GM18867 (cell line): ENCODE data around the gene RENBP.

Experiments
- ATAC-seq: cut with Tn5 transposase; IDR thresholded peaks from one replicate; pipeline ENCODE4 v1.9.1; 2021; ENCODE audit warnings: mild to moderate bottlenecking, moderate library complexity; ENCODE audit not compliant: unreplicated experiment

The RENBP gene

GRCh38 chrX:153934762-153935325 is 9.6 kb downstream of the RENBP start, which contains the start of gene NAA10:
Gene NAA10, minus strand, starts transcription at chrX:153935037. Its CDS starts 133 bp downstream, at chrX:153934904.
- ATAC-seq, result peak; percentile 91

DNA sequence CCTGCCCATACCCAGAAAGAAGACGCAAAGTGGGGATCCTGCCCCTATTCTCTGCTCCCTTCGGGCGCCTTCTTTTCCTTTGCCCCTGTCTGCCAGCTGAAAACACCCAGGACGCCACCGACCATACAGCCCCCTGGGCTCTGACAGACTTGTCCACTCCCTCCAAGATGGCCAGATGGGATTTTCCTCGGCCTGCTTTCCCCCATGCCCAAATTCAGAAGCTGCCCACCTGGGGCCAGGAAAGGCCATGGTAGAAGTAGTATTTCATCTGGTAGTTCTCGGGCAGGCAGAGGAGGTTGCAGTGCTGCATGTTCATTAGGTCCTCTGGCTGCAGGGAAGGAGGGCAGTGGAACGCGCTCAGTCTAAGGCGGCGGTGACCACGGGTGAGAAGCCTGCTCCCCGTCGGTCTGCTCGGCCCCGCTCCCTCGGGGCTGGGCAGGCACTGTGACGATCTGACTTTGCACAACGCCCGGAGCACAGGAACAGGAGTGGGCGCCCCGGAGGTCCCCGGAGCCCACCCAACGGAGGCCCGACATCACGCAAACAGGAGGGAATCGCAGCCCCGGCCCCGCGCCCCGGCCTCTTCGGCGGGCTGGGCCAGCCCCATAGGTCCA is 10.2 kb downstream of the RENBP start:
- ATAC-seq, result peak; percentile 10

DNA sequence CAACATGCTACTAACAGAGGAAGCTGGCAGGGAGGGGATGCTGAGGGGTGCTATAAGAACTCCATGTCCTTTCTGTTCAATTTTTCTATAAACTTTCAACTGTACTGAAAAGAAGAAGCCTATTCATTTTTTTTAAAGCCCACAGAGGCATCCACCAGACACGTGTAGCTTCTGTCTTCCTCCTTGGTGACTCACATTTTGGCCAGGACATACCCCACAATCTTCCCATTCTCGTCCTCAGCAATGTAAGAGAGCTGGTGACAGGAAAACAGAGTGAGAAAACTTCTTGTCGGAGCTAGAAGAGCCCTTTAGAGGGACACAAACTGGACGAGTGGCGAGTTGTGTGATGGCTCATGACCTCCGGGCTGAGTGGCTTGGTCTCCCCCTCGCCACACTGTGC is 10.7 kb downstream of the RENBP start:
- no peak for ATAC-seq

- ATAC-seq, result no peak
Observed at GRCh38 chrX:153932220-153932915, 12.1 kb downstream of the RENBP start.

DNA sequence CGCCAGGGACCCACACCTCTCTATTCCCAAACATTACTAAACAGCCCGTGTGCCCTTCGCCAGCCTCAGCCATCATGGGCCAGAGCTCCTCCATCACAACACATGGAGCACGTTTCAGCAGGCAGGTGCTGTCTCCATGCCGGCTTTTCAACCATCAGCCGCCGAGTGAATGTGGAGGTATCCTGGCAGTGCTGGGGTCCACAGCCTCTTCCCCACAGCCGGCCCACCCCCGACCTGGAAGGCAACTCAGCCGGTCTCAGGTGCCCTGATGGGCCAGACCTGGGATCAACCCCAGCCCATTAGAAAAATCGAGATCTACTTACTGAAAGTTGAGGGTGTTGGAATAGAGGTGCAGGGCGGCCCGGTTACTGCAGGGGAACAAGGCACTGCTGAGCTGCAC is 12.7 kb downstream of the RENBP start:
- no peak for ATAC-seq

GRCh38 chrX:153931151-153931550 is 13.3 kb downstream of the RENBP start:
- no peak for ATAC-seq

- ATAC-seq, result no peak
Observed at GRCh38 chrX:153930011-153930910, 14.2 kb downstream of the RENBP start.

GRCh38 chrX:153929576-153929975 is 14.9 kb downstream of the RENBP start:
- ATAC-seq, result no peak

GRCh38 chrX:153928846-153929245 is 15.6 kb downstream of the RENBP start:
- no peak for ATAC-seq

DNA sequence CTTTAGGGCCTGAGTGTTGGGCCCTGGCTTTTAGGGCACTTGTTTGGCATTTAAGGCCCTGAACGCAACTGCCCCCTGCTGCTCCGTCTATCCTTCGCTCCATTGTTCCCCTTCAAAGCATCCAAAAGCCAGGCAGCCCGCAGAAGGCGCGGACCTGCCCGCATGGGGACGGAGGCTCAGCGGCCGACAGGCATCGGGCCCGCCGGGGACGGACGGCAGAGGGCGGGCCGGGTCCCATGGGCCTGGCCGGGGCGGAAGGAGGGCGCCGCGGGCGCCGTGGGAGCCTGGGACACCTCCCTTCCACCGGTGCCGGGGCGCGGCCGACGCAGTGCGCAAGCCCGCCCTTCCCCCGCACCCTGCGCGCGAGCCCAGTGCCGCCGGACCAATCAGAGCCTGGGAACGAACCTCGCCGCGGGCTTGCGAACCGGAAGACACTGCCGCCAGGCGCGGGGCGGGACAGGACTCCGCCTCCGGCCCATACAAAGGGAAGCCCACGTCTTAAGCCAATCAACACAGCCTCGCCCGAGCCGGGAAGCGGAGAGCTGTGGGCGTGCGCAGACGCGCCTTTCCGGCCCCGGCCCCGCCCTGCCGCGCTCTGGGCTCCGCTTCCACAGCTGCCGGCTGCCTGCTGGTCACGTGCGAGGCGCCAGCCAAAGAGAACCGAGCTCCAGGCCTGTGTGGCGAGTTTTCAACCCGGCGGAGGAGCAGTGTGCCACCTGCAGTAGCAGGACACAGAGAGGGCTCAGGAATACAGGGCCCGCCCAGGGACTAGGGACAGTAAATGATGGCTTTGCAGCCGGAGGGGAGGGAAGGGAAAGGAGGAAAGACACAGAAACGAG is 16.3 kb downstream of the RENBP start:
- peak; percentile 81 for ATAC-seq

DNA sequence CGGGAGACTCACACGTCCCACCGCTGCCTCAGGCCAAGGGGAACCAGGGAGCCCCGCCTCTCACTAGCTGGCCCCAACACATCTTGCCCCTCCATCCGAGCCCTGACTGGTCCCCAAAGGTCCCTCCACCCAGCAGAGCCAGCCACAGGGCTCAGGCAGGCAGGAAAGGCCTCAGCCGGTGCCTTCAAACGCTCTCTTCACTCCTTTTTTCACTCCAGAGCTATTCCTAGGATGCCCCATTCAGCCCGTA is 16.8 kb downstream of the RENBP start:
- ATAC-seq, result no peak

GRCh38 chrX:153926858-153927671 is 17.4 kb downstream of the RENBP start:
- ATAC-seq, result peak; percentile 33

DNA sequence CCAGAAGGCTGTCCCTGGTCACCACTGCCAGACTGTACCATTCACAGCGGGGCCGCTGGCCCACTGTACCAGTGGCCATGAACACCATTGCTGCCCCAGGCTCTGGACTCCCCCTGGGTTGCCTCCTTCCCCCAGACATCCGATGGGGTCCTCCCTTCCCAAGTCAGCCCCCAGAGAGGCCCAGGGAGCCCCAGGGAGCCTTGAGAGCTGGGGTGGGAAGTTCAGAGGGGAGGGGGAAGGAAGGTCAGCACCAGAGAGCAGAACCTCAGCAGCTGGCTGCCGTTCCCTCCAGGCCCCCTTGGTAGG is 17.9 kb downstream of the RENBP start:
- no peak for ATAC-seq

DNA sequence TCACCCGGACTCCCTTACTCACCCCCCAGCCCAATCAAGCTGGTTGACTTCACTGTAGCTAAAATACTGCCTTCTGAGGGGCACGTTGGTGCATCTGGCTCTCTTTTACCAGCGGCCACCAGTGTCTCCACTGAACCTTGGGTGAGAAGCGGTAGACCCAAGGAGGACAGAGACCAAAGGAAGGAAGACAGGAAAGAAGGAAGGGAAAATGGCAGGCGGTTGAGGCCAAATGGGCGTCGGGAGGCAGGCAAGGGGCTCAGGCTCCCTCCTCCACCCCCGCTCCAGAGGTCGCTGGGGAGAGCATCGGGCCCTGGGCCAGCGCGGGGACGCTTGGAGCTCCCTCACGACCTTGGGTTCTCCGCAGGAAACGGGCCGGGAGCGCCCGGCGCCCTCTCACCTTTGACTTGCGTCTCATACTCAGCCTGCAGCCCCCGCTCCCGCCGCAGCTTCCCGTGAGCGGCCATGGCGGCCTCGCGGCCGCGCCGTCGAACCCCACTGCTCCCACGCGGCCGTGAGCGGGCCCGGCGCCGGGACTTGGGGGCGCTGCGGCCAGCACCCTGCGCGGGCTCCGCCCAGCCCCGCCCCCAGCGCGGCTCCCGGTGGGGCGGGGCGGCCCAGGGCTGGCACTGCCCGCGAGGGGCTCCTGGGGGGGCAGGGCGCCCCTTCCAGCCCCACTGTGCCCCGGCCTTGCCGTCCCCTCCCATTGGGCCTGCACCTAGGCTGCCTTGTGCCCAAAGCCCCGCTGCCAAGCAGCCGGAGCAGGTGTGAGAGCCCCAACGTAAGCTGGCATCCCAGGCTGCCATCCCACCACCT is 18.5 kb downstream of the RENBP start, which contains the start of gene ARHGAP4:
Gene ARHGAP4 (minus strand): TSS at position 526 of the 813 bp plus-strand sequence. CDS start 62 bp downstream, at position 464.
- no peak for ATAC-seq

DNA sequence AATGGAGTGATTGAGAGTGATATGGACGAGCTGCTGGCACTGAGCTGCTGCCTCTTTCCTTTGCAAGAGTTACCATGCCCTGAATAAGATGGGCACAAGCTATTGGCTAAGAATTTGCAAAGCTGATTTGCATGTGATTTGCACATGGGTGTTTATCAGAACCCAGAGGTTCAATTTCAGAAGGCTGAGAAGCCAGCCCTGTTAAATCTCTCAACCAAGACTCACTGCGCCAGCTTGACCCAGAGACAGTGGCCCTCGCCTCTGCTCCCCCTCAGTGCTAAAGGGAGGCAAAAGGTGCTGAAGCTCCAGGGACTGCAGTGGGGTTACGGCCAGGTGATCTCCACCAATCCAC is 19.1 kb downstream of the RENBP start:
- ATAC-seq, result no peak

DNA sequence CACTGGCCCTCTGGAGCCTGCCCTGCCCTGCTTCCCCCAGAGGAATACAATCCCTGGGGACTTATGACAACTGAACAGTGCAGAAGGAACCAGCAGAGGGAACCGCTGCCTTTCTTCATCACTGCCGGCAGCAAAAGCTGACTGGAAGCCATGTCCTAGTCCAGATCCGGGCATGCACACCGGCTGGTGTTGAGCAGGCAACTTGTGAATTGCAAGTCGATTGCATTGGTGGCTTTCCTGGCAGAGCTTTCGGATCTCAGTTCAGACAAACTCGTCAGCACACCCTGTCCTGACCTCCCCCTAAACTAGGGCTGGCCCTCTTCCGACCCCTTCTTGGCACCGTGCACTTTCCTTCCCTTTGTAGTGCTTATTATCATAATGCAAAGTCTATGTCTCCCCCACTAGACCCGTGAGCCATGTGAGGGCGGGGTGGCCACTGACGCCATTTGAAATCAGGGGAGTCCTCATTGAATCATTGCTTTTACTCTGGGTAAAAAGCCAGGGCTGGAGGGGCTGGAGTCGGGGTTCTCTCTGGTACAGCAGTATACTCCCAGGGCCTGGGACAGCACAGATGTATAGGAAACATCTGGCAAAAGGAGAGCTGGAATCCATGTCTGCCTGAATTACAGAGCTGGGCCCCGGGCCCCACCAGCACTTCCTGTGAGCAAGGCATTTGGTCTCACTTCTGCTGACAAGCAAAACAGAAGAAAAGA is 20.1 kb downstream of the RENBP start:
- ATAC-seq, result no peak

DNA sequence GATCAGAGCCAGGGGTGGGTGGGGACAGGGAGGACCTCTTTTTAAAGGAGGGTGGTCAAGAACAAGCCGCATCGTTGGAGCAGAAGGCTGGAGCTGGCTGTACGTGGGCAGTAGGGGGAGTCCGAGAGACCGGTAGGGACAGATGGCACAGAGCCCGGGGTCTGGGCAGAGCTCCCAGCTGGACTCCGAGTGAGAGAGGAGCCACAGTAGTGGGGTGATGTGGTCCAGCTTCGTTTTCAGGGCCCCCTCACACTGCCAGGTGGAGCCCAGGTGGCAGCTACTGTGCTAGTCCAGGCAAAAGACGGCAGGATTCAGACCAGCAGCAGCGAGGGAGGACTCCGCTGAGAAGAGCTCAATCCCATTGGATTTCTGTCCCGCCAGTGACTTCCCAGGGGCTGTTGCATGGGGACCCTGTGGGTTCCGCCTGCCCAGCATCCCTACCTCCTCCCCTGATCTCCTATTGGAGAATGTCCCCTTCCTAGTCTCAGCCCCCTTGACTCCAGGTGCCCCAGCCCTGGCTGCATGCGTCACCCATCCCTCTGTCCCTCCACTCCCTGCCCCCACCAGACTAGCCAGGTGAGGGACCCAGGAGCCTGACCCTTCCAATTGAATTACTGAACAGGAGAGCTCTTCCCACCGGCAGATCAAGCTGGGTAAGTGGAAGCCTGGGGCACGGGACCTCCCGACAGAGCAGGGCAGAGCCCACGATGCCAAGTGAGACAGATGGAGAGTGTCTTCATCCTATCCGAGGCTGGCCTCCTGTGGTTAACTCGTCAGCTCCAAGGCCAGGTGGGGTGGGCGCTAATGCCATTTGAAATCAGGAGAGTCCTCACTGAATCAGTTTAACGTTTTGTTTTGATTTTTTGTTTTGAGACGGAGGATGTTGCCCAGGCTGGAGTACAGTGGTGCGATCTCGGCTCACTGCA is 21.2 kb downstream of the RENBP start:
- ATAC-seq, result no peak
